SHP77 (cell line): ENCODE measurements around the gene GLT6D1.

ENCODE experiments used
- DNase-seq, 2 experiments: peaks; one replicate each; lab custom pipeline; 2025; lab: John Stamatoyannopoulos, UW

Gene GLT6D1

DNA sequence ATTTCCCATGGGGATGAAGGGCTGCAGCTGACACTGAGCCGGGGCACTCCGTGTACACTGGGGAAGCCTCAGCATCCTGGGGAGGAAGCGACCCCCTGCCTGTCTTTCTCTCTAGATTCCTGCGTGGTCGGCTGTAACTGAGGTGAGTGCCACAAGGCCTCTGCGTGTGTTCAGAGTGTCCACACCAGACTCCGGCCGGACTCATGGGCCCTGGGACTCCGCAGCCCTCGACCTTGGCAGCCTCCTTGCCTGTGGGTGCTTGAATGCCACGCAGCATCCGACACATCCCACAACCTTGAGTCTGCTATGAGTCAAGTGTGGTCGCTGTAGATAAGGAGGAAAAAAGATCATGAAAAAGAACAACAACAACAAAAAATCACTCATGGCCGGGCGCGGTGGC is 54.4 kb downstream of the GLT6D1 start:
- DNase-seq: no peak

DNA sequence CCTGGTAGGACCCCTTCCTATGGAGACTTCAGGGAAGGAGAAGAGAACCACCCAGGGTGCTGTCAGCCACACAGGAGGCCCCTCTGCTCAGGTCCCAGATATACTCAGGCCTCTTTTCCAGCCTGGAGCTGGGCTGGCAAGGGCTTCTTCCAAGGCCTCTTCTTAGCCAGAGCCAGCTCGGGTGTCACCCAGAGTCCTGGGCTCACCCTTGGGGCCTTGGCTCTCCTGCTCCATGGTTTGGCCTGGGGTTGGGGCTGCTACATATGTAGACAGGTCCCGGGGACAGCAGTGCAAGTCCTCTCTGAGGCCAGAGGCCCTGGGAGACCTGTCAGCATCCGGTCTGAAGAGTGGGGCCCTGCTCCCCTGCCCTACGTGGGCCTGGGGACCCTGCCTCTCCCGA is 55.0 kb downstream of the GLT6D1 start:
- DNase-seq: no peak

GRCh38 chr9:135583688-135584011 is 55.7 kb downstream of the GLT6D1 start:
- DNase-seq: no peak

- no peak for DNase-seq
Measured at GRCh38 chr9:135582966-135583687, 56.2 kb downstream of the GLT6D1 start.

DNA sequence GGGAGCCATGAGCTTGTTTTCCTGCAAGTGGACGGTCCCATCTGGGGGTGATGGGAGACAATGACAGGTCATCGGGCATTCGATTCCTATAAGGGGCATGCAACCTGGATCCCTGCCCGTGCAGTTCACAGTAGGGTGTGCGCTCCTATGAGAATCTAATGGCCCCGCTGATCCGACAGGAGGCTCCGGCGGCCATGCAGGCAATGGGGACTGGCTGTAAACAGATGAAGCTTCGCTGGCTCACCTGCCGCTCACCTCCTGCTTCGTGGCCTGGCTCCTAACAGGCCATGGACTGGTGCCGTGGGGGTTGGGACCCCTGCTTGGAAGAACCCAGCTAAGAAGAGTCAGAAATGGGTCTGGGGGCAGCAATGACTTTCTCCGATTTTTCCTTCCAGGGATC is 56.8 kb downstream of the GLT6D1 start:
- no peak for DNase-seq

GRCh38 chr9:135581636-135582426 is 57.5 kb downstream of the GLT6D1 start:
- DNase-seq: no peak

DNA sequence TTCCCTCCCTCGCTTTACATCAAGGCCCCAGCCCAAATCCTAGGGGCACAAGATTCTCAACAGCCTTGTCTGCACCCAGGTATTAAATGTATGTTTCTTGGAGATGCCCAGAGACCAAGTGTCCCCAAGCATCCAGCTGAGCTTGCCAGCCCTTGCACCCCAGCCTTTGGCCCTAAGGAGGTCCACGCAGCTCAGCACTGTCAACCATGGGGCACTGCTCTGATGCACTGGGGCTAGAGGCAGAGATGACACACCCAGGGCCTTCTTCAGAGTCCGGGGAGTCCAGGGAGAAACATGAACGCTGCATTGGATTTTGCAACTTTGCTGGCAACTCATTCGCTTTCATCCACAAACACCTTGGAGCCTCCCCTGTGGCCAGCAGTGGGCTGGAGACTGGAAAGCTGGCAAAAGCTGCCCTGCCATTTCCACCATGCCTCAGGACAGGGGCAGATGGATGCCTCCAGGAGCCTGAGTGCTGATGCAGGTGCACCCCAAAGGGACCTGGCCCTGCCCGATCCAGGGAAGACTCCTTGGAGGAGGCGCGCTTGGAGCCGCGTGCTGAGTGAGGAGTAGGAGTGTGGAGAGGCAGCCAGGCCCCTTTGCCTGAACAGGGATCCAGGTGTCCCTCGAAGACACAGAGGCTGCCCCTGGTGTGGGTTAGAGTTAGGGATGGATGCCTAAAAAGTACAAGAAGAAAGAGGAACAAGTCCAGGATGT is 58.5 kb downstream of the GLT6D1 start:
- no peak for DNase-seq

- DNase-seq: no peak
Measured at GRCh38 chr9:135579889-135580660, 59.3 kb downstream of the GLT6D1 start.

GRCh38 chr9:135579356-135579755 is 60.0 kb downstream of the GLT6D1 start:
- DNase-seq: no peak

DNA sequence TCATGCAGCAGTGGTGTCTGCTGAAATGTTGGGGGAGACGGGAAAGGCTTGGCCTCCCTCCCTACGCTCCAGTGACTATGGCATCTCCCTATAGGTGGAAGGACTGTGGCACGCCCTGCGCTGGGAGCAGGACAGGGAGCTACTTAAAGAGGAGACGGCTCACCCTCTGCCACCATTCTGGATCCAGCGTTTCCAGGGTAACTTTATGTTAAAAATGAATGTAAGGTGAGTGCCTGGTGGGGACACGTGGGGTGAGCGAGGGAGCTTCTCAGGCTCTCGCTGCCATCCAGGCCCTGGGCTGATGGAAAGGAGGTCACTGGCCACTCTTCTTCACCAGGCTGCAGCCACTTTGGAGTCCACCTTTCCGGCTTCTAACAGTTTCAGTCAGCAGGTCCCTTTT is 62.1 kb downstream of the GLT6D1 start:
- no peak for DNase-seq

DNA sequence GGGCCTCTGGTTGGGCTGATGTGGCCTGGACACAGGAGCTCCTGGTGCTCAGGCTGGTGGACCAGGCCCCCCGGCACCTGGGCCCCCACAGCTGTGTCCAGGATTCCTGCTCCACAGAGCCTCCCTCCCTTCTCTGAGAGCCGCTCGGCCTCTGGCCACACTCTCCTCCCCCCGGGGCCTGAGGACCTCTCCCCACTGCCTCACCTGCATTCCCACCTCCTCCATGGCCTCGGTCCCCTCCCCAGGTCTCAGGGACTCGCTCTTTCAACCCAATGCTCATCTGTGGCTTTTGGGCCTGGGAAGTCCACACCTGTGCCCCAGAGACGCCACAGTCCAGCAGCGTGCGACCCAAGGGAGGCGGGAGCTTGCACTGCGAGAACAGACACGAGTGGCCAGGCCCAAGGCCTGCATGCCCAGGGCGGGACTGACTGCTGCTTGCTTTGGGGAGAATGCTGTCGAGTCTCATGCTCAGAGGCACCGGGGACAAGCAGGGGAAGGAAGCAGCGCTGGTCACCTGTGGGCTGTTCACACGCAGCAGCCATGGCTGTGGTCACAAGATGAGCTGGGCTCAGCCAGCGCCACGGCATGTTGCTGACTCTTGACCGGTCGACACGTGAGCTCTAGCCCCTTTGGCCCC is 63.2 kb downstream of the GLT6D1 start:
- no peak for DNase-seq

- DNase-seq: no peak
Measured at GRCh38 chr9:135574943-135575342, 64.4 kb downstream of the GLT6D1 start.

DNA sequence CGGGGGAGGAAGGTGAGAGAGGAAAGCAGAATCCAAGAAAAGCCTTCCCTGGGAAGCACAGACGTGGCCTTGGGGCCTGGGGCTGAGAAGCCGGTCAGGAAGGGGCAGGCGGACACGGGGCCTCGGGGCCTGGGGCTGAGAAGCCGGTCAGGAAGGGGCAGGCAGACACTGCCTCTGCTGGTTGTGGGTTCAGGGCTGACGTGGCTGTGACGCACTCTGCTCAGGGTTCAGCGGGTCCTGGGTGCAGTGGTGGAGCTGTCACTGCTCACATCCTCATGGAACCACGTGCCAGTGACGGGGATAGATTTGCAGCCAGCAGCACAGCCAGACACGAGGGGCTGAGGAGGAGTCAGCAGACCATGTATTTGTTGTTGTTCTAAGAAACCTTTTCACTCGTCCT is 65.0 kb downstream of the GLT6D1 start:
- no peak for DNase-seq
